ENCODE results near the gene MRPS17. TPM values are rescaled to one million over a fixed set of nuclear protein-coding genes. Genes with fewer than 3 reads are reported as not detected.

MRPS17 gene
- total and polyA plus RNA-seq, 9 of the 15 experiments (the other 6 are each of a cell fraction or from before 2014, with no cell fraction given): 25.9 to 99.3 (median 43.9) TPM

DNA sequence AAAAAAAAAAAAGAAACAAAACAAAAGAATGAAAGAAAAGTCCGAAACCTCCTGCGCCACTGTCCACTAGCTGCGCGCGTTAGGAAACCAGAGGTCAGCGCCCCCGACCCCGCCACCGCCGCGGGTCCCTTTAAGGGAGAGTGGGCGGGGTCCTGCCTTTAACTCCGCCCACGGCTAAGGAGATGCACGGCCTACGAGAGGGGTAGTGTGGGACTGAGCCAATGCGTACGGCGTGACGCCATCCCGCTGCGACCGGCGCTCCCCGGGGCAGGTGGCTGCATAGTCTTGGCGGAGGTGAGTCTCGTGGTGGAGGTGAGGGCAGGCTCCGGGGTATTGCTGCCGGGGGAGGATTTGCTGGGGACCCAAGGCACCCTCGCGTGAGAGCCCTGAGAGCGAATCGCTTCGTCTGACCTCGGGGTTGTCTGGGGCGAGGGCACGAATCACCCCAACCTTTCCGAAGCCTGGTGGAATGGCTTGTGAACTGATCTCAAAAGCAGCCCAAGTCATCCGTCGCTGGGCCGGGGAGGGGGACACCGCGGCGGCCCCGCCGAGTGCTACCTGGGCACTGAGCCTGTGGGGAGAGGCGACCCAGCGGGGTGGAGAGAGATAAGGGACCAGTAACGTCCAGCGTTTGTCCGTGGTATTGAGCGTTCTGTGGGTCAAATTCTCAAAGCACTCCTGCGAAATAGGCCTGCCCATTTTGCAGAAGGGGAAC lies at the start of gene MRPS17 (continued):
- TF ChIP-seq, protein P1, sequence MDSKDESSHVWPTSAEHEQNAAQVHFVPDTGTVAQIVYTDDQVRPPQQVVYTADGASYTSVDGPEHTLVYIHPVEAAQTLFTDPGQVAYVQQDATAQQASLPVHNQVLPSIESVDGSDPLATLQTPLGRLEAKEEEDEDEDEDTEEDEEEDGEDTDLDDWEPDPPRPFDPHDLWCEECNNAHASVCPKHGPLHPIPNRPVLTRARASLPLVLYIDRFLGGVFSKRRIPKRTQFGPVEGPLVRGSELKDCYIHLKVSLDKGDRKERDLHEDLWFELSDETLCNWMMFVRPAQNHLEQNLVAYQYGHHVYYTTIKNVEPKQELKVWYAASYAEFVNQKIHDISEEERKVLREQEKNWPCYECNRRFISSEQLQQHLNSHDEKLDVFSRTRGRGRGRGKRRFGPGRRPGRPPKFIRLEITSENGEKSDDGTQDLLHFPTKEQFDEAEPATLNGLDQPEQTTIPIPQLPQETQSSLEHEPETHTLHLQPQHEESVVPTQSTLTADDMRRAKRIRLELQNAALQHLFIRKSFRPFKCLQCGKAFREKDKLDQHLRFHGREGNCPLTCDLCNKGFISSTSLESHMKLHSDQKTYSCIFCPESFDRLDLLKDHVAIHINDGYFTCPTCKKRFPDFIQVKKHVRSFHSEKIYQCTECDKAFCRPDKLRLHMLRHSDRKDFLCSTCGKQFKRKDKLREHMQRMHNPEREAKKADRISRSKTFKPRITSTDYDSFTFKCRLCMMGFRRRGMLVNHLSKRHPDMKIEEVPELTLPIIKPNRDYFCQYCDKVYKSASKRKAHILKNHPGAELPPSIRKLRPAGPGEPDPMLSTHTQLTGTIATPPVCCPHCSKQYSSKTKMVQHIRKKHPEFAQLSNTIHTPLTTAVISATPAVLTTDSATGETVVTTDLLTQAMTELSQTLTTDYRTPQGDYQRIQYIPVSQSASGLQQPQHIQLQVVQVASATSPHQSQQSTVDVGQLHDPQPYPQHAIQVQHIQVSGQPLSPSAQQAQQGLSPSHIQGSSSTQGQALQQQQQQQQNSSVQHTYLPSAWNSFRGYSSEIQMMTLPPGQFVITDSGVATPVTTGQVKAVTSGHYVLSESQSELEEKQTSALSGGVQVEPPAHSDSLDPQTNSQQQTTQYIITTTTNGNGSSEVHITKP (IDR thresholded peaks at IDR 0.05; ENCODE audit: partially characterized antibody): peak; percentile 70
- peak; percentile 56 to 59 for TF ChIP-seq NRF1 (conservative IDR thresholded peaks at IDR 0.05 in 1 of 2, IDR thresholded peaks at IDR 0.05 in 1 of 2)
- TF ChIP-seq, protein P2, sequence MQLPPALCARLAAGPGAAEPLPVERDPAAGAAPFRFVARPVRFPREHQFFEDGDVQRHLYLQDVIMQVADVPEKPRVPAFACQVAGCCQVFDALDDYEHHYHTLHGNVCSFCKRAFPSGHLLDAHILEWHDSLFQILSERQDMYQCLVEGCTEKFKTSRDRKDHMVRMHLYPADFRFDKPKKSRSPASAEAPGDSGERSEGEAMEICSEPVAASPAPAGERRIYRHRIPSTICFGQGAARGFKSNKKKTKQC (CRISPR knock-in tag; IDR thresholded peaks at IDR 0.05): peak; percentile 72; the same call in 1 of the 2 replicates
- no peak for TF ChIP-seq DMBX1 (CRISPR knock-in tag; IDR thresholded peaks at IDR 0.05; ENCODE audit: borderline replicate concordance)
- TF ChIP-seq, protein P3, sequence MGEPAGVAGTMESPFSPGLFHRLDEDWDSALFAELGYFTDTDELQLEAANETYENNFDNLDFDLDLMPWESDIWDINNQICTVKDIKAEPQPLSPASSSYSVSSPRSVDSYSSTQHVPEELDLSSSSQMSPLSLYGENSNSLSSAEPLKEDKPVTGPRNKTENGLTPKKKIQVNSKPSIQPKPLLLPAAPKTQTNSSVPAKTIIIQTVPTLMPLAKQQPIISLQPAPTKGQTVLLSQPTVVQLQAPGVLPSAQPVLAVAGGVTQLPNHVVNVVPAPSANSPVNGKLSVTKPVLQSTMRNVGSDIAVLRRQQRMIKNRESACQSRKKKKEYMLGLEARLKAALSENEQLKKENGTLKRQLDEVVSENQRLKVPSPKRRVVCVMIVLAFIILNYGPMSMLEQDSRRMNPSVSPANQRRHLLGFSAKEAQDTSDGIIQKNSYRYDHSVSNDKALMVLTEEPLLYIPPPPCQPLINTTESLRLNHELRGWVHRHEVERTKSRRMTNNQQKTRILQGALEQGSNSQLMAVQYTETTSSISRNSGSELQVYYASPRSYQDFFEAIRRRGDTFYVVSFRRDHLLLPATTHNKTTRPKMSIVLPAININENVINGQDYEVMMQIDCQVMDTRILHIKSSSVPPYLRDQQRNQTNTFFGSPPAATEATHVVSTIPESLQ (CRISPR knock-in tag; IDR thresholded peaks at IDR 0.05): 0 out of 2 replicates have a peak, but pooled peaks have one; percentile 75
- TF ChIP-seq, protein P4, sequence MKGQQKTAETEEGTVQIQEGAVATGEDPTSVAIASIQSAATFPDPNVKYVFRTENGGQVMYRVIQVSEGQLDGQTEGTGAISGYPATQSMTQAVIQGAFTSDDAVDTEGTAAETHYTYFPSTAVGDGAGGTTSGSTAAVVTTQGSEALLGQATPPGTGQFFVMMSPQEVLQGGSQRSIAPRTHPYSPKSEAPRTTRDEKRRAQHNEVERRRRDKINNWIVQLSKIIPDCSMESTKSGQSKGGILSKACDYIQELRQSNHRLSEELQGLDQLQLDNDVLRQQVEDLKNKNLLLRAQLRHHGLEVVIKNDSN (CRISPR knock-in tag; IDR thresholded peaks at IDR 0.05): peak; percentile 64
- no peak for TF ChIP-seq NR2C2 (CRISPR knock-in tag; IDR thresholded peaks at IDR 0.05)
- TF ChIP-seq NR2C2 (tag; IDR thresholded peaks at IDR 0.05): 0 out of 2 replicates have a peak, but pooled peaks have one; percentile 34
- TF ChIP-seq FOXK2 (conservative IDR thresholded peaks at IDR 0.05 in 1 of 2, IDR thresholded peaks at IDR 0.05 in 1 of 2; ENCODE audit: low read depth in 2 of 2): peak in 1 of 2 experiments; percentile 70; a peak in 2 of 4 replicates
- peak; percentile 71 for TF ChIP-seq ATF7 (IDR thresholded peaks at IDR 0.05)
- no peak for TF ChIP-seq HDGF (IDR thresholded peaks at IDR 0.05)
- peak; percentile 62; the same call in 1 of the 2 replicates for TF ChIP-seq ZZZ3 (IDR thresholded peaks at IDR 0.05)
- no peak for TF ChIP-seq TFAM (CRISPR knock-in tag; conservative IDR thresholded peaks at IDR 0.05)
- peak; percentile 36; the same call in 1 of the 2 replicates for TF ChIP-seq NR2C1 (IDR thresholded peaks at IDR 0.05)
- TF ChIP-seq NR2C1 (tag; IDR thresholded peaks at IDR 0.05): no peak
- no peak for TF ChIP-seq ZC3H8 (IDR thresholded peaks at IDR 0.05)
- TF ChIP-seq ZEB2 (IDR thresholded peaks at IDR 0.05): peak; percentile 54; the same call in 1 of the 2 replicates
- TF ChIP-seq NEUROD1 (IDR thresholded peaks at IDR 0.05; ENCODE audit: borderline replicate concordance, low read depth, low read length, partially characterized antibody): peak; percentile 58
- 0 out of 2 replicates have a peak, but pooled peaks have one; percentile 14 for TF ChIP-seq NCOR1 (IDR thresholded peaks at IDR 0.05)
- no peak for TF ChIP-seq KAT7 (CRISPR knock-in tag; IDR thresholded peaks at IDR 0.05; ENCODE audit: borderline replicate concordance)
- no peak for TF ChIP-seq ZNF140 (CRISPR knock-in tag; IDR thresholded peaks at IDR 0.05)
